ENCODE measurements around the gene UNC5A. TPM values are rescaled to one million over a fixed set of nuclear protein-coding genes. Genes with fewer than 3 reads are reported as not detected.

Gene UNC5A
- total RNA-seq, 4 donors from 2014 or later, result 0.19 TPM; not detected in 3

- Histone ChIP-seq H3K9me3 (no peaks in the 10 kb centered on the region), H3K36me3 (no peaks in the 10 kb centered on the region), H3K4me1 (no peaks in the 10 kb centered on the region), H3K27ac (no peak overlapping the region), H3K4me3 (no peak overlapping the region), H3K27me3 (peaks cover 0 to 49% (median 0%) of the 10 kb centered on the region in 4 donors)
- 43 to 62% methylated on average over 3 to 7 of the region's 8 CpGs for WGBS, 2 donors
- intact Hi-C loops (cut with DNase I), result no loop called here
- DNase-seq, result no peak
- TF ChIP-seq, protein P1, sequence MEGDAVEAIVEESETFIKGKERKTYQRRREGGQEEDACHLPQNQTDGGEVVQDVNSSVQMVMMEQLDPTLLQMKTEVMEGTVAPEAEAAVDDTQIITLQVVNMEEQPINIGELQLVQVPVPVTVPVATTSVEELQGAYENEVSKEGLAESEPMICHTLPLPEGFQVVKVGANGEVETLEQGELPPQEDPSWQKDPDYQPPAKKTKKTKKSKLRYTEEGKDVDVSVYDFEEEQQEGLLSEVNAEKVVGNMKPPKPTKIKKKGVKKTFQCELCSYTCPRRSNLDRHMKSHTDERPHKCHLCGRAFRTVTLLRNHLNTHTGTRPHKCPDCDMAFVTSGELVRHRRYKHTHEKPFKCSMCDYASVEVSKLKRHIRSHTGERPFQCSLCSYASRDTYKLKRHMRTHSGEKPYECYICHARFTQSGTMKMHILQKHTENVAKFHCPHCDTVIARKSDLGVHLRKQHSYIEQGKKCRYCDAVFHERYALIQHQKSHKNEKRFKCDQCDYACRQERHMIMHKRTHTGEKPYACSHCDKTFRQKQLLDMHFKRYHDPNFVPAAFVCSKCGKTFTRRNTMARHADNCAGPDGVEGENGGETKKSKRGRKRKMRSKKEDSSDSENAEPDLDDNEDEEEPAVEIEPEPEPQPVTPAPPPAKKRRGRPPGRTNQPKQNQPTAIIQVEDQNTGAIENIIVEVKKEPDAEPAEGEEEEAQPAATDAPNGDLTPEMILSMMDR (IDR thresholded peaks at IDR 0.05), result no peak
- TF ChIP-seq POLR2A (IDR thresholded peaks at IDR 0.05), result no peak
Observed at GRCh38 chr5:176831425-176831824, 21.1 kb downstream of the UNC5A start.

DNA sequence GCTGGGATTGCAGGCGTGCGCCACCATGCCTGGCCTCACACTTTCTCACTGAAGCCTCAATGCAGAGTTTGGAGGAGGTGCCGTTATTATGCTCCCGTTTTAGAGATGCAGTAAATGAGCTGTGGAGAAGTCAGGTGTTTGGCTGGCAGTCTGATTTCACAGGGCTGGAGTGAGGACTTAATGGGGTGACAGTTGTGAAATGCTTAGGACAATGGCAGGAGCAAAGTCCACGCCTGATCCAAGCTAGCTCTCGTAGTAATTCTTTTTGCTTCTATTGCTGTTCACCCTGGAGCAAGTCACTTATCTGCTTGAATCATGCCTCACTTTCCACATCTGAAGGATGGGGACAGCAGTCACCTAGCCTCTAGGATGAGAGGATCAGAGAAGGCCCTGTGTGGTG, 21.8 kb downstream of the UNC5A start:
- no peaks in the 10 kb centered on the region for H3K9me3 ChIP-seq
- H3K4me1 ChIP-seq, result no peaks in the 10 kb centered on the region
- DNase-seq, result no peak
- no peak for TF ChIP-seq POLR2A (IDR thresholded peaks at IDR 0.05)
- TF ChIP-seq, protein P1 (IDR thresholded peaks at IDR 0.05), result no peak
- intact Hi-C loops (cut with DNase I), result no loop called here
- H3K4me3 ChIP-seq, result no peak overlapping the region
- H3K27ac ChIP-seq, result no peak overlapping the region
- H3K27me3 ChIP-seq, result peaks cover 0 to 49% (median 0%) of the 10 kb centered on the region in 4 donors
- 71 to 72% methylated on average over 6 of the region's 6 CpGs for WGBS, 2 donors
- H3K36me3 ChIP-seq, result no peaks in the 10 kb centered on the region

- Histone ChIP-seq H3K4me1 (no peaks in the 10 kb centered on the region), H3K27ac (no peak overlapping the region), H3K9me3 (no peaks in the 10 kb centered on the region), H3K27me3 (peaks cover 0 to 49% (median 0%) of the 10 kb centered on the region in 4 donors), H3K4me3 (no peak overlapping the region), H3K36me3 (no peaks in the 10 kb centered on the region)
- DNase-seq, result no peak
- intact Hi-C loops (cut with DNase I), result no loop called here
- TF ChIP-seq, protein P1 (IDR thresholded peaks at IDR 0.05), result no peak
- TF ChIP-seq POLR2A (IDR thresholded peaks at IDR 0.05), result no peak
- 75 to 77% methylated on average over 3 to 4 of the region's 4 CpGs for WGBS, 2 donors
Observed at GRCh38 chr5:176833286-176833685, 22.9 kb downstream of the UNC5A start.

- intact Hi-C loops (cut with DNase I), result no loop called here
- TF ChIP-seq, protein P1 (IDR thresholded peaks at IDR 0.05), result no peak
- no peak for TF ChIP-seq POLR2A (IDR thresholded peaks at IDR 0.05)
- DNase-seq, result no peak
- peaks cover 0 to 72% (median 0%) of the 10 kb centered on the region in 4 donors for H3K27me3 ChIP-seq
- WGBS, 2 donors, result 53 to 54% methylated on average over 3 of the region's 3 CpGs
- no peaks in the 10 kb centered on the region for H3K9me3 ChIP-seq
- no peaks in the 10 kb centered on the region for H3K4me1 ChIP-seq
- H3K27ac ChIP-seq, result no peak overlapping the region
- no peak overlapping the region for H3K4me3 ChIP-seq
- no peaks in the 10 kb centered on the region for H3K36me3 ChIP-seq
Observed at GRCh38 chr5:176835918-176836317, 25.6 kb downstream of the UNC5A start.

DNA sequence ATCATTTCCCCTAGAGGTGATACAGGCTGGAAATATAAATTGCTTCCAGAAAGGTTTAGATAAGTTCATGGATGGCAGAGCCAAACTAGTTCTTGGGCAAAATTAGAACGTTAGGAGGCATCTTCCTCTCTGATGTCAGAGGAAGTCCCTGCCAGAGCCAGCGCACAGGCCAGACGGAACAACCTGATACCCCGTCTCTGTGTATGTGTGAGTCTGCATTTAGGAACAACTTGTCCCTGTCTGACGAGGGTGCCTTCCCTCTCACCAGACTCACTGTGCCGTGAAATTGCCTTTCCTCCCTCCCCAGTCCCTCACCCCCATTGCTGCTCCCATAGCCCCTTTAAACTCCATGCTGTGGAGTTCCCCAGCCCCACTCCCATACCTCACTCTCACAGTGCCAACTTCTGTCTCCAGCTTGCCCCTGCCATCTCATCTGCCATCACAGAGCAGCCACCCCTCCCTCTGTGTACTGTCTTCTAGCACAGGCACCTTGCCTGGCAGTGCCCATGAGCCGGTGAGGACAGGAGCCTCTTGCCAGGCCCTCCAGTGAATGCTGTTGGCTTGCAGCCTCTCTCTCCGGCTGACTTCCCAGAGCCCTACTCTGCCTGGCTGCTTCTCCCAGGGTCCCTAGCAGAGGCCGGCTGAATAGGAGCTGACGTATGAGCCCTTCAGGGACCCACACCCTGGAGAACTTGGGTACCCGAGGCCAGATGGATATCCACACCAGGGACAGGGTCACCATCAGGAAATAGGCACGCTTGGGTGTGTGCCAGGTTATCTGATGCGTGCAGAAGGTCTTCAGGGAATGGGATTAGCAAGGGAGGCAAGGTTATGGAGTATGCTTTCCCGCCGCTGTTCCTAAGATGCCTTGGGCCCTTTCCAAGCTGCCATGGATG, 26.7 kb downstream of the UNC5A start:
- TF ChIP-seq POLR2A (IDR thresholded peaks at IDR 0.05), result no peak
- TF ChIP-seq, protein P1 (IDR thresholded peaks at IDR 0.05), result no peak
- WGBS, 2 donors, result 59 to 67% methylated on average over 7 to 9 of the region's 15 CpGs

More for the DNA sequence above, 26.7 kb downstream of the UNC5A start:
- H3K36me3 ChIP-seq, result no peaks in the 10 kb centered on the region
- no peaks in the 10 kb centered on the region for H3K9me3 ChIP-seq
- DNase-seq, result no peak
- peaks cover 0 to 74% (median 0%) of the 10 kb centered on the region in 4 donors for H3K27me3 ChIP-seq
- intact Hi-C loops (cut with DNase I), result no loop called here
- H3K27ac ChIP-seq, result no peak overlapping the region
- no peaks in the 10 kb centered on the region for H3K4me1 ChIP-seq
- H3K4me3 ChIP-seq, result no peak overlapping the region
